K562 (cell line): ENCODE data around the gene PHB1. TPM values are rescaled to one million over a fixed set of nuclear protein-coding genes. Genes with fewer than 3 reads are reported as not detected.

Source experiments
- ATAC-seq: fragments of 200-7000 bp; cut with Tn5 transposase; 3 replicates; pipeline ENCODE4 v1.9.1; 2020; ENCODE audit warnings: moderate library complexity
- BruUV-seq: library from RNA; stranded (reverse); fragments of 400-500 nt; replicated peaks from 2 replicates; lab custom pipeline; 2021; lab: Mats Ljungman, UMichigan
- CTCF ChIA-PET: fragments of 300-600 bp; formaldehyde crosslinking; extraction: SDS; loops from one replicate; lab custom pipeline; 2021; ENCODE audit warnings: low intra/inter-chr PET ratio; lab: Yijun Ruan, JAX
- POLR2A ChIA-PET: fragments of 300-600, 350-650 bp; sonication (Branson Sonifier 250); formaldehyde crosslinking; extraction: SDS; loops from one replicate; lab custom pipeline; 2021; ENCODE audit warnings: antibody characterized with exemption, inconsistent platforms; lab: Yijun Ruan, JAX
- DNase-seq, 4 experiments: peaks; one replicate each; pipeline versions ENCODE4 v3.0.0 to v3.0.0-alpha.2; 2011 to 2018; ENCODE audit warnings: low spot score in 3 of 4, mixed read lengths in 3 of 4; ENCODE audit errors: extremely low read depth in 1 of 4
- FAIRE-seq: peaks from 2 replicates; lab custom pipeline; 2011; peaks lifted over from hg19 to GRCh38; lab: Jason Lieb, UNC
- H2AFZ ChIP-seq: 2 replicates; pipeline ENCODE4 v1.6.0; 2011; ENCODE audit warnings: low read depth, low read length, control low read depth, inconsistent platforms
- H3K27ac ChIP-seq: fragments of 200-600 bp; 3 replicates; pipeline ENCODE4 v1.8.0; 2011; ENCODE audit warnings: low read depth, mild to moderate bottlenecking, control low read depth, inconsistent platforms, low read length, moderate library complexity, mixed read lengths; ENCODE audit errors: extremely low read depth
- H3K27me3 ChIP-seq, 2 experiments: fragments of 300-600 bp in 1 of 2; 2 replicates in 1 of 2; 3 replicates in 1 of 2; pipeline versions ENCODE4 v1.6.0 to v1.8.0; 2011; ENCODE audit warnings: inconsistent platforms in 2 of 2, low read length in 2 of 2, mild to moderate bottlenecking in 1 of 2, mixed read lengths in 1 of 2, moderate library complexity in 1 of 2; ENCODE audit not compliant: control insufficient read depth in 2 of 2, insufficient read depth in 2 of 2
- H3K36me3 ChIP-seq: fragments of 300-600 bp; 3 replicates; pipeline ENCODE4 v1.8.0; 2011; ENCODE audit warnings: mild to moderate bottlenecking, low read length, inconsistent platforms; ENCODE audit not compliant: control insufficient read depth, insufficient read depth
- H3K4me1 ChIP-seq, 2 experiments: fragments of 200-600 bp in 1 of 2; replicated peaks in 1 of 2; 2 replicates in 1 of 2; 3 replicates in 1 of 2; pipeline versions ENCODE4 v1.5.1 to v1.8.0; 2011; ENCODE audit warnings: inconsistent platforms in 2 of 2, low read length in 2 of 2, mild to moderate bottlenecking in 1 of 2, mixed read lengths in 1 of 2, moderate library complexity in 1 of 2; ENCODE audit not compliant: control insufficient read depth in 2 of 2, insufficient read depth in 2 of 2
- H3K4me2 ChIP-seq: 2 replicates; pipeline ENCODE4 v1.6.1; 2011; ENCODE audit warnings: low read length, control low read depth, inconsistent platforms, mixed read lengths; ENCODE audit not compliant: insufficient read depth
- H3K4me3 ChIP-seq: fragments of 200-600 bp; sonication (generic), shearing (Covaris generic); 2 replicates; pipeline ENCODE4 v1.5.1; 2016; ENCODE audit warnings: control low read depth, inconsistent platforms
- H3K79me2 ChIP-seq: fragments of 200-600 bp; 3 replicates; pipeline ENCODE4 v1.8.0; 2011; ENCODE audit warnings: low read length, inconsistent platforms; ENCODE audit not compliant: control insufficient read depth, insufficient read depth
- H3K9ac ChIP-seq, 2 experiments: 2 replicates each; pipeline versions ENCODE4 v1.6.0 to v1.6.1; 2011; ENCODE audit warnings: low read depth in 2 of 2, low read length in 2 of 2, control low read depth in 1 of 2, inconsistent platforms in 1 of 2, mild to moderate bottlenecking in 1 of 2, mixed read lengths in 1 of 2; ENCODE audit not compliant: insufficient read depth in 1 of 2
- H3K9me1 ChIP-seq: one replicate; pipeline ENCODE4 v1.6.0; 2011; ENCODE audit warnings: inconsistent platforms, mild to moderate bottlenecking, low read length, moderate library complexity; ENCODE audit not compliant: control insufficient read depth, insufficient read depth
- H3K9me3 ChIP-seq: replicated peaks from 2 replicates; pipeline ENCODE4 v1.5.1; 2011; ENCODE audit warnings: low read depth, low read length, inconsistent platforms; ENCODE audit not compliant: control insufficient read depth, insufficient read depth
- H4K20me1 ChIP-seq: replicated peaks from 2 replicates; pipeline ENCODE4 v1.6.1; 2011; ENCODE audit warnings: low read length, inconsistent platforms, mixed read lengths; ENCODE audit not compliant: control insufficient read depth, insufficient read depth
- ARID1B ChIP-seq: fragments of 450-650 bp; IDR thresholded peaks from 2 replicates; pipeline ENCODE4 v1.6.1; 2016; ENCODE audit warnings: antibody characterized with exemption, mild to moderate bottlenecking, inconsistent platforms
- CBX3 ChIP-seq, 2 experiments: IDR thresholded peaks; 1 replicate in 1 of 2; 2 replicates in 1 of 2; pipeline ENCODE4 v1.6.1; 2012; ENCODE audit warnings: inconsistent platforms in 2 of 2, low read length in 2 of 2, borderline replicate concordance in 1 of 2, control low read depth in 1 of 2
- DIDO1 ChIP-seq: fragments of 450-650 bp; IDR thresholded peaks from 2 replicates; pipeline ENCODE4 v1.6.1; 2016; ENCODE audit warnings: low read depth, missing biosample characterization, missing genetic modification characterization
- NFXL1 ChIP-seq: fragments of 450-650 bp; formaldehyde crosslinking; IDR thresholded peaks from 2 replicates; pipeline ENCODE4 v1.4.0; 2021; ENCODE audit warnings: mild to moderate bottlenecking
- SP1 ChIP-seq: sonication (generic); formaldehyde crosslinking; IDR thresholded peaks from 2 replicates; pipeline ENCODE4 v1.8.1; 2022; ENCODE audit warnings: mild to moderate bottlenecking, missing genetic modification reagents
- TRIM24 ChIP-seq, 2 experiments: fragments of 450-650 bp; IDR thresholded peaks; 2 replicates each; pipeline ENCODE4 v1.6.1; 2016
- TRIM28 ChIP-seq: fragments of 450-650 bp; IDR thresholded peaks from 2 replicates; pipeline ENCODE4 v1.6.1; 2017
- ZFP1 ChIP-seq: fragments of 450-650 bp; formaldehyde crosslinking; IDR thresholded peaks from 2 replicates; pipeline ENCODE4 v1.4.0; 2020; ENCODE audit warnings: mild to moderate bottlenecking, mixed read lengths
- ZNF212 ChIP-seq: fragments of 450-650 bp; formaldehyde crosslinking; IDR thresholded peaks from 2 replicates; pipeline ENCODE4 v1.4.0; 2020; ENCODE audit warnings: mild to moderate bottlenecking
- ZNF778 ChIP-seq: fragments of 450-650 bp; formaldehyde crosslinking; IDR thresholded peaks from 2 replicates; pipeline ENCODE4 v1.4.0; 2020; ENCODE audit warnings: mild to moderate bottlenecking, moderate library complexity
- WGBS: fragments of 100-300 bp; shearing (Covaris generic); methylation state at CpG from one replicate; pipeline ENCODE4 v1.1.6; 2016; ENCODE audit warnings: low coverage, mixed read lengths; ENCODE audit not compliant: insufficient coverage; ENCODE audit errors: missing lambda C conversion rate; 5-methylcytosine and 5-hydroxymethylcytosine counted together
- in situ Hi-C: fragments of 300-500 bp; cut with MboI; formaldehyde crosslinking; loops from 4 replicates; pipeline ENCODE4 v1.15.0; 2018; ENCODE audit warnings: inconsistent platforms, mixed read lengths
- intact Hi-C: fragments of 100-400 bp; cut with micrococcal nuclease; formaldehyde crosslinking; loops from 2 replicates; pipeline ENCODE4 v1.14.2; 2022
- polyA plus RNA-seq, 8 experiments: library from polyadenylated mRNA; depleted of rRNA in 4 of 8; stranded (reverse) in 5 of 8; unstranded in 3 of 8; fragments of >200 nt; fragmentation: Nextera tagmentation in 2 of 8; fragmentation: Illumina TruSeq in 1 of 8; extraction: Ambion mirVana in 2 of 8; extraction: Trizol in 1 of 8; gene quantifications; 2 replicates each; pipeline versions ENCODE4 v1.2.1 to v1.2.3, GENCODE V29; 2011 to 2014; ENCODE audit warnings: inconsistent platforms in 1 of 8, missing spikeins in 1 of 8
- total RNA-seq, 7 experiments: library from RNA; depleted of rRNA in 6 of 7; stranded (reverse); fragments of >200 nt in 6 of 7; fragmentation: Illumina TruSeq in 2 of 7; extraction: Trizol in 2 of 7; gene quantifications; 2 replicates each; pipeline versions ENCODE4 v1.2.1 to v1.2.3, GENCODE V29; 2011 to 2021; ENCODE audit warnings: low replicate concordance in 1 of 7
- TF ChIP-seq, protein P1 (sequence below): fragments of 450-650 bp; IDR thresholded peaks from 2 replicates; pipeline ENCODE4 v1.6.1; 2016; ENCODE audit warnings: mild to moderate bottlenecking
- TF ChIP-seq, protein P2 (sequence below), 2 experiments: fragments of 450-650 bp in 1 of 2; sonication (generic) in 1 of 2; formaldehyde crosslinking in 1 of 2; IDR thresholded peaks in 1 of 2; conservative IDR thresholded peaks in 1 of 2; 2 replicates each; pipeline versions ENCODE4 v1.6.1 to v1.8.1; 2016 to 2023; ENCODE audit warnings: mild to moderate bottlenecking in 2 of 2, moderate library complexity in 2 of 2, inconsistent platforms in 1 of 2, missing genetic modification reagents in 1 of 2
- TF ChIP-seq, protein P3 (sequence below): fragments of 250-450 bp; sonication (Bioruptor Pico); IDR thresholded peaks from 2 replicates; pipeline ENCODE4 v1.4.0; 2020; ENCODE audit warnings: mild to moderate bottlenecking, moderate library complexity, borderline replicate concordance

PHB1 gene
- total and polyA plus RNA-seq, 9 of the 15 experiments (the other 6 are each of a cell fraction or from before 2014, with no cell fraction given): 191 to 818 (median 349) TPM

DNA sequence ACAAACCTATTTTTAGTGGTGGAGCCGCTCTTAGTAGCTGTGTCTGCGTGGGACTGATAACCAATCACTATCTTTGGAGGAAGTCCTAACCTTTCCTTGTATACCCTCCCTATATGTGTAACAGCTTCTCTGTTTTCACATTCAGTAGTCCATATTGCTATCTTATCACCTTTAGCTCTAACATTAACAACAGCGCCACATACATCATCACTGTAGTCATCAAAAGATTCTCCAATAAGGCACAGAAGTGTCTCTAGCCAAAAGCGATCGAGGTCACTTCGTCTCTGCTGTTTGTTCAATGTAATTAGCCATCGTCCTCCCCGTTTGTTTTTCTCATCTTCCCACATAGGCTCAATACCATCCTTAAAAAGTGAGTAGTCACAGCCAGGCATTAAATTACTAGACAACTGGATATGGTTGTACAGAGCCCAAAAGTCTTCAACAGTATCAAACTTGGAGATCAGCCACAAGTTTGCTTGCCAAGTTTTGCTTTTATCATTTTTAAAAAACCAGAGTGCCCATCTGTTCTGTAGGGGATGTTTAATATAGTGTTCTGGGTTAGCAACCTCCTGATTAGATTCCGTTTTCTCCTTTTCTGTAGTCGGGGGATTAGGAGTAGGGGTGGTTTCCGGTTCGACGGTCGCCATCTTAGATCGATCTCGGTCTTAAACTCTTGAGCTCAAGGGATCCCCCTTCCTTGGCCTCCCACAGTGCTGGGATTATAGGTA is 9.8 kb upstream of the PHB1 start (continued):
- TF ChIP-seq, protein P1, sequence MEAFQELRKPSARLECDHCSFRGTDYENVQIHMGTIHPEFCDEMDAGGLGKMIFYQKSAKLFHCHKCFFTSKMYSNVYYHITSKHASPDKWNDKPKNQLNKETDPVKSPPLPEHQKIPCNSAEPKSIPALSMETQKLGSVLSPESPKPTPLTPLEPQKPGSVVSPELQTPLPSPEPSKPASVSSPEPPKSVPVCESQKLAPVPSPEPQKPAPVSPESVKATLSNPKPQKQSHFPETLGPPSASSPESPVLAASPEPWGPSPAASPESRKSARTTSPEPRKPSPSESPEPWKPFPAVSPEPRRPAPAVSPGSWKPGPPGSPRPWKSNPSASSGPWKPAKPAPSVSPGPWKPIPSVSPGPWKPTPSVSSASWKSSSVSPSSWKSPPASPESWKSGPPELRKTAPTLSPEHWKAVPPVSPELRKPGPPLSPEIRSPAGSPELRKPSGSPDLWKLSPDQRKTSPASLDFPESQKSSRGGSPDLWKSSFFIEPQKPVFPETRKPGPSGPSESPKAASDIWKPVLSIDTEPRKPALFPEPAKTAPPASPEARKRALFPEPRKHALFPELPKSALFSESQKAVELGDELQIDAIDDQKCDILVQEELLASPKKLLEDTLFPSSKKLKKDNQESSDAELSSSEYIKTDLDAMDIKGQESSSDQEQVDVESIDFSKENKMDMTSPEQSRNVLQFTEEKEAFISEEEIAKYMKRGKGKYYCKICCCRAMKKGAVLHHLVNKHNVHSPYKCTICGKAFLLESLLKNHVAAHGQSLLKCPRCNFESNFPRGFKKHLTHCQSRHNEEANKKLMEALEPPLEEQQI: 0 out of 2 replicates have a peak, but pooled peaks have one; percentile 45
- TF ChIP-seq, protein P2, sequence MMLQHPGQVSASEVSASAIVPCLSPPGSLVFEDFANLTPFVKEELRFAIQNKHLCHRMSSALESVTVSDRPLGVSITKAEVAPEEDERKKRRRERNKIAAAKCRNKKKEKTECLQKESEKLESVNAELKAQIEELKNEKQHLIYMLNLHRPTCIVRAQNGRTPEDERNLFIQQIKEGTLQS (IDR thresholded peaks at IDR 0.05): peak; percentile 43; the same call in 1 of the 2 replicates
- TF ChIP-seq, protein P2 (CRISPR knock-in tag; conservative IDR thresholded peaks at IDR 0.05): 0 out of 2 replicates have a peak, but pooled peaks have one; percentile 11
- TF ChIP-seq DIDO1 (tag): 0 out of 2 replicates have a peak, but pooled peaks have one; percentile 42
- peak; percentile 86 for TF ChIP-seq ARID1B
- TF ChIP-seq, all 486 proteins: peak for 53; not testable (repeated sequence) for 433

DNA sequence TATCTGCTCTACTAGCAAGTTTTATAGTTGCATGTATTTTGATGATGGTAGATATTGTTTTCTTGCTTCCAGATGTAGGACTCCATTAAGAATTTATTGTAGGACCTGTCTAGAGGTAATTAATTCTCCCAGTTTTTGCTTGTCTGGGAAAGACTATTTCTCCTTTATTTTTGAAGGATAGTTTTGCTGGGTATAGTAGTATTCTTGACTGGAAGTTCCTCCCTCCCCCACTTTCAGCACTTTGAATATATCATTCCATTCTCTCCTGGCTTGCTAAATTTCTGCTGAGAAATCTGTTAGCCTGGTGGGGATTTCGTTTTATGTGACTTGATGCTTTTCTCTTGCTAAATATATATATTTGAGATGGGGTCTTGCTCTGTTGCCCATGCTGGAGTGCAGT is 8.0 kb upstream of the PHB1 start:
- H3K27ac ChIP-seq: no peak overlapping the region
- H3K9ac ChIP-seq: no peak overlapping the region
- in situ Hi-C loops: no loop called here
- no peaks in the 10 kb centered on the region for H3K9me1 ChIP-seq
- H2AFZ ChIP-seq: no peak overlapping the region
- WGBS: 0% methylated on average over 1 of the region's 1 CpG
- H3K4me1 ChIP-seq: peaks cover 0 to 6% of the 10 kb centered on the region in 2 experiments; a peak in 2 of 5 replicates
- H3K79me2 ChIP-seq: no peaks in the 10 kb centered on the region
- ATAC-seq (no peak), FAIRE-seq (no peak), DNase-seq (no peak)
- CTCF ChIA-PET: no interaction called here
- H3K36me3 ChIP-seq: no peaks in the 10 kb centered on the region
- no TSS peak for BruUV-seq
- H4K20me1 ChIP-seq: no peaks in the 10 kb centered on the region
- peaks cover 7% of the 10 kb centered on the region for H3K9me3 ChIP-seq
- no peaks in the 10 kb centered on the region for H3K27me3 ChIP-seq
- H3K4me3 ChIP-seq: no peak overlapping the region
- POLR2A ChIA-PET: no interaction called here
- intact Hi-C loops: no loop called here
- no peak overlapping the region for H3K4me2 ChIP-seq
- peak; percentile 75; the same call in 1 of the 2 replicates for TF ChIP-seq TRIM28
- no peak for TF ChIP-seq SP1
- TF ChIP-seq ZFP1 (CRISPR knock-in tag): peak; percentile 99
- TF ChIP-seq ZNF778 (CRISPR knock-in tag): no peak
- peak in 1 of 2 experiments; percentile 70; a peak in 1 of 3 replicates for TF ChIP-seq CBX3 (IDR thresholded peaks at IDR 0.05; ENCODE audit: borderline replicate concordance in 1 of 2, low read length in 2 of 2)
- no peak for TF ChIP-seq NFXL1 (CRISPR knock-in tag)
- TF ChIP-seq ZNF212: no peak
- TF ChIP-seq TRIM24 (IDR thresholded peaks at IDR 0.05): peak in 1 of 2 experiments; percentile 64; a peak in 1 of 4 replicates
- TF ChIP-seq, protein P3, sequence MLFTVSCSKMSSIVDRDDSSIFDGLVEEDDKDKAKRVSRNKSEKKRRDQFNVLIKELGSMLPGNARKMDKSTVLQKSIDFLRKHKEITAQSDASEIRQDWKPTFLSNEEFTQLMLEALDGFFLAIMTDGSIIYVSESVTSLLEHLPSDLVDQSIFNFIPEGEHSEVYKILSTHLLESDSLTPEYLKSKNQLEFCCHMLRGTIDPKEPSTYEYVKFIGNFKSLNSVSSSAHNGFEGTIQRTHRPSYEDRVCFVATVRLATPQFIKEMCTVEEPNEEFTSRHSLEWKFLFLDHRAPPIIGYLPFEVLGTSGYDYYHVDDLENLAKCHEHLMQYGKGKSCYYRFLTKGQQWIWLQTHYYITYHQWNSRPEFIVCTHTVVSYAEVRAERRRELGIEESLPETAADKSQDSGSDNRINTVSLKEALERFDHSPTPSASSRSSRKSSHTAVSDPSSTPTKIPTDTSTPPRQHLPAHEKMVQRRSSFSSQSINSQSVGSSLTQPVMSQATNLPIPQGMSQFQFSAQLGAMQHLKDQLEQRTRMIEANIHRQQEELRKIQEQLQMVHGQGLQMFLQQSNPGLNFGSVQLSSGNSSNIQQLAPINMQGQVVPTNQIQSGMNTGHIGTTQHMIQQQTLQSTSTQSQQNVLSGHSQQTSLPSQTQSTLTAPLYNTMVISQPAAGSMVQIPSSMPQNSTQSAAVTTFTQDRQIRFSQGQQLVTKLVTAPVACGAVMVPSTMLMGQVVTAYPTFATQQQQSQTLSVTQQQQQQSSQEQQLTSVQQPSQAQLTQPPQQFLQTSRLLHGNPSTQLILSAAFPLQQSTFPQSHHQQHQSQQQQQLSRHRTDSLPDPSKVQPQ (CRISPR knock-in tag): no peak
